HL-60/S4 treated with phorbol 12-myristate 13-acetate at 8.2 ng/mL for 4 days and 3 days (cell line): ENCODE results near the gene UBE2J2.

Experiments
- in situ Hi-C: fragments of 300-500 bp; cut with MboI; formaldehyde crosslinking; loops from 2 replicates; pipeline ENCODE4 v1.15.0; 2022; ENCODE audit warnings: low sequenced_read_pairs

Gene UBE2J2

DNA sequence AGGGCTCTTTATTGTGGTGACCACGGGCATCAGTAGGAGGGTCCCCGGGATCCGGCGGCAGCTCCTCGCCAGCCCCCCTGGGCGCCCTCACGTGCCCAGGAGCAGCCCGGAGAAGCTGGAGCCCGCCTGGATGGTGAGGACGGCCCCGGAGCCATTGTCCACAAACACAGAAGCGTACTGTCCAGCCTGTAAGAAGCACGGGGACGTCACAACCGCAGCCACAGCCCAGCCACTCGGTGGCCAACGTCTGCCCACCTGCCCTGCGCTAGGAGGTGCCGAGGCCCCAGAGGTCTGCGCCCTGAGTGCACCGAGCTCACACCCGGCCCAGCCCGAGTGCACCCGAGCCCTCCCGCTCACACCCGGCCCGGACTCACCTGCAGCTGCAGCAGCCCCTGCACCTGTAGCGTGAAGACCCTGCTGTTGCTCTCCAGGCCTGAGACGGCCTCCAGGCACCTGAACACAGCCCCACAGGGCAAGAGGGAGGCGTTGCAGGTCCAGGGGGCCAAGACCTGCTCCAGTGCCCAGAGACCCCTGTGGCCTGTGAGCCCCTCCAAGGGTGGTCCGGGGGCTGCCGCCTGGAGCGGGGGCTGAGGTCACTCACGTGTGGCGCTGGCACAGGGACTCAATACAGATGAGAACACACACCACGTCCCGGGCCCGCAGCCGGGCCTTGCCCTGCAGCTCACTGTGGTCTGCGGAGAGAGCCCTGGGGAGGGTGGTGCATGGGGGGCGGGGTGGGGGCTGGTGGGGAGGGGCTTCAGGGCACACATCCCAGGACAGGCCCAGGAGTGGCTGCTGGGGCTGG is 31.0 kb downstream of the UBE2J2 start:
- in situ Hi-C loops: no loop called here

- in situ Hi-C loops: no loop called here
Measured at GRCh38 chr1:1241588-1242219, 31.9 kb downstream of the UBE2J2 start.

DNA sequence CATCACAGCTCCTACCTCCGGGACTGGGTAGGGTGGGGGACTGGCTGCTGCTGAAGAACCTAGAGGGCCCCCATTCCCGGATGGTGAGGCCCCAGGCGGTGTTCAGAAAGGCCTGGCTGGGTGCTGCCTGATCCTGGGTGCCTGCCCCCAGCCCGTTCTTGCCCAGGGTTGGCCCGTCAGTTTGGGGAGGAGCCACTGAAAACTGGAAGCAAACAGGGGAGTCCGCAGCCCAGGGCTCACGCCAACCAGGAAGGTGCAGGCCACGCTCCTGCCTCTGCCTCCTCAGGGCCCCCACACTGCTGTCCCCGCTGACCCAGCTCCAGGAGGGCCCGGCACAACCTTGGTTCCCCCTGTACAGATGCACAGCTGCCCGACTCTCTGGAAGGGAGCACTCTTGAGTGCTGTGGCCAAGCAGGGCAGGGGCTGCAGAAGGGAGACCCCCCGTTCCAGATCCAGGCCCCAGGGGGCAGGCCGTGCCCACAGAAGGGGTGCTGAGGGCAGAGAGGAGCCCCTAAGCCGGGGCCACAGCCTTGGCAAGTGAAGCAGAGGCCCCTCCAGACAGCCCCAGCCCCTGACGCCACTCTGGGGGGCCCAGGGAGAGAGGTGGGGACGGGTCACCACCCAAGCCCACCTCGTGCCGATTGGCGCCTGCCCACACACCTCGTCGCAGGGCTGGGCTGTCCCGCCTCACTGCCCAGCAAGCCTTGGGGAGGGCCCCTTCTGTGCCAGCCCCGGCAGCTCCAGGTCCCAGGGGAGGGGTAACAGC is 32.6 kb downstream of the UBE2J2 start:
- in situ Hi-C loops: no loop called here

DNA sequence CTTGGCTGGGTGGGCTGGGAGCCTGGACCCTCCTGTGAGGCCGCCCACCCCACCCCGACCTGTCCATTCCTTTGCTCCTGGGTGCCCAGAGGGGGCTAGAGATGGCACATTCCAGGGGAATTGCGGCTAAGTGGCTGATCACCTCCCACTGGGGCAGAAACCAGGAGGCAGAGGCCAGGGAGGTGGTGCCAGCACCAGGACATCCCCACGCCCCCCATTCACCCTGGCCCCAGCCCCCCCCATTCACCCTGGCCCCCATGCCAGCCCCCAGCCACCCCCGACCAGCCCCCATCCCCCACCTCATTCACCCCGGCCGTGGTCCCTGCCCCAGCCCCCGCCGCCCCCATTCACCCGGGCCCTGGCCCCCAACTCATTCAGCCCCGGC is 33.3 kb downstream of the UBE2J2 start:
- in situ Hi-C loops: no loop called here

- in situ Hi-C loops: no loop called here
Measured at GRCh38 chr1:1239614-1240347, 33.9 kb downstream of the UBE2J2 start.

- in situ Hi-C loops: no loop called here
Measured at GRCh38 chr1:1239227-1239613, 34.4 kb downstream of the UBE2J2 start.

DNA sequence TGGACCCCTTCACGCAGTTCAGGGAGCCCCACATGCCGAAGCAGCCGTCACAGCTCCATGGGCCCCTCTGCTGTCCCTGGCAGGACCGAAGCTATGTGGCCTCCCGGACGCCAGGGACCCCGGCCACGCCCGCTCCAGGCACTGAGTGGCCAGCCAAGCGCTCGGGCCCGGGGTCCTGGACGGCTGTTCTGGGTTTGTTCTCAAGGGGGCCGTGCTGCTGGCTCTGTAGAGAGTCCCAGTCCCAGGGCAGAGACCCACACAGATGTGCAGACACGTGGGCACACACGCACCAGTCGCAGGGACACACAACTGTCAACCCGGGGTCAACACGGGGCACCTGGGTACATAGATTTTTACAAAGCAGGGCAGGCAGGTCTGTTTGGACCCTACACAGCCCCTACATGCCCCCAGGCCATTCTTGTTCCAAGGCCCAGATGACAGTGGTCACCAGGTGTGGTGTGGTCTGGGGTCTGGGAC is 34.9 kb downstream of the UBE2J2 start:
- in situ Hi-C loops: no loop called here

DNA sequence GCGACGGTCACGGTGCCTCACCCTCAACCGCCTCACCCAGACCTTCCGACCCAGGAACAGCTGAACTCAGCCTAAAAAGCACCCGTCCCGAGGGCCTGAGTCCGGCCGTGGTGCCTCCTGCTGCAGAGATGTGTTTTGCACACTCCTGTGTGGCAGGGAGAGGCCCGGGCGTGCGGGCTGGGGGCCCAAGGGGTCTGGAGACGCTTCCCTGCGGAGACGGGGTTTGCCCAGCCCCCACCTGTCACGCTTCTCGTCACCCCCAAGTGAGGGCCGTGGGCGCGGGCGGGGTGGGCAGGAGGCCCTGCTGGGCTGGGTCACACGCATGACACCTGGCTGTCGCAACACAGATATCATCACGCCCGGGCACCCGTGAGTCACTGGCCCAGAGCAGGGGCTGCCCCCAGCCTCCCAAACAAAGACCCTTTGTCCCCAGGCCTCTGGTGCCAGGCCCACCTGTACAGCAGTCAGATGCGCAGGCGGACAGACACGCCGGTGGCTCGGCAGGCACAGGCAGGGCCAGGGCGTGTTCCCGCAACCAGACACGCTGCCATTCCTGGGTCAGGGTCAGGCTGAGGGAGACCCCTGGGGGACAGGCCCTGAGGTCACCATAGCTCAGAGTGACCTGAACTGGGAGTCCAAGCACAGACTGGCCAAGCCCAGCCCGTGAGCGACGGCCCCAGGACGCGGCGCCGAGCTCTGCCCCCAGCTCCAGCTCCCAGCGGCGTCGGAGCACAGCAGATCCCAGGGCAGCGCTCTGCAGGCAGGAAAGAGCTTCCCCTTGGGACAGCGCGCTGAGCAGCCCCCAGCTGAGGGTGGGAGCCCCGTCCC is 35.6 kb downstream of the UBE2J2 start:
- in situ Hi-C loops: no loop called here

GRCh38 chr1:1236945-1237873 is 36.4 kb downstream of the UBE2J2 start:
- in situ Hi-C loops: no loop called here

DNA sequence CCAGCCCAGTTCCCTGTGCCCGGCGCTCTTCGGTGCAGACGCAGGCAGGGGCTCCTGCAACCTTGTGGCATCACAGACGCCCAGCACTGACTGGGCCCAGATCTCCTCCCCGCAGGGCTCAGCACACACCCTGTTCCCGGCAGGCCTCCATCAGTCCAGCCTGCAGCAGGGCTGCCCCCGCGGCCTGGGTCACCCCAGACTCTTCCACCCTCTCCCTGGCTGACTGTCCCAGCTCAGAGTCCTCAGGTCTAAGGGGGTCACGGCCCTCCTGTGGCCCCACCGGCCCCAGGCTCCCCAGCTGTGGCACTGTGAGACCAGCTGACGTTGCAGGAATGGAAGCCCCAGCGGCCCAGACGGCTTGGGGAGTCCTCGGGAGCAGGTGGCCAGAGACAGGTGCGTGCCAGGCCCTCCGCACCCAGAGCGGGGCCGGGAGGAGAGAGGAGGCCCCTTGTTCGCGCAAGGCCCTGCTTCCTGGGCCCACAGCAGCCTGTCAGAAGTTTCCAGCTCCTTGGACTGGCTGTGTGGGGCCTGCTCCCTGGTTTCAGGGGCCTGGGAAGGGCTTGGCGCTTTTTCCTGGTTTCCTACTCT is 37.4 kb downstream of the UBE2J2 start:
- in situ Hi-C loops: no loop called here

DNA sequence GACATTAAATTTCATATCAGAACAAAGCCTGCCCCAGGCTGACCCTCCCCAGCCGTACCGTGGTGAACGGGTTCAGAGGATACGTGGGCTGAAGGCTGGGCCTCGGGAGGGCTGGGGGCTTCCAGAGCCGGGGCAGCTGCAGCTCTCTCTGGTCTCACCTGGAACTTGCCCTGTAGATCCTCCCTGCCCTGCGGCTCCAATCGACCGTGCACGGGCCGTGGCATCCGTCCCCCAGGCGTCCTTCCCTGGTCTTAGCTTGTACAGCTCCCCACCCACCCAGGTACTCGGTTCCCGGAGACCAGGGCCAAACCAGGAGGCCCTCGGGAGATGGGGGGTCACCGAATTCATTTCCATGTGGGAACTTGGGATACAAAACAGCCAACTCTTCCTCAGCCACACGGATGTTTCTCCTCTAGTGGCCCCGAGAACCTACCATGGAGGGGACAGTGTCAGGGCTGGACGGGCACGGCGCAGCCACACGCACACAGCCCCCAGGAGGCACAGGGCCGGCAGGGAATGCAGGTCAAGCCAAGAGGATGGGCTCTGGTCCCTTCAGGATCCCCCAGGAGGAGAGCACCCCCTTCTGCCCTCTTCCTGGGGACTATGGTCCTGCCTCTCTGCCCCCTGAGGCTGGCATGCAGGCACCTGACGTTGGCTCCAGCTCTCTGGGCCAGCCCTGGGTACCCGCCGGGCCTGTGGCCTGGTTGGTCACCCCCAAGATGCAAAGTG is 38.5 kb downstream of the UBE2J2 start:
- in situ Hi-C loops: no loop called here

DNA sequence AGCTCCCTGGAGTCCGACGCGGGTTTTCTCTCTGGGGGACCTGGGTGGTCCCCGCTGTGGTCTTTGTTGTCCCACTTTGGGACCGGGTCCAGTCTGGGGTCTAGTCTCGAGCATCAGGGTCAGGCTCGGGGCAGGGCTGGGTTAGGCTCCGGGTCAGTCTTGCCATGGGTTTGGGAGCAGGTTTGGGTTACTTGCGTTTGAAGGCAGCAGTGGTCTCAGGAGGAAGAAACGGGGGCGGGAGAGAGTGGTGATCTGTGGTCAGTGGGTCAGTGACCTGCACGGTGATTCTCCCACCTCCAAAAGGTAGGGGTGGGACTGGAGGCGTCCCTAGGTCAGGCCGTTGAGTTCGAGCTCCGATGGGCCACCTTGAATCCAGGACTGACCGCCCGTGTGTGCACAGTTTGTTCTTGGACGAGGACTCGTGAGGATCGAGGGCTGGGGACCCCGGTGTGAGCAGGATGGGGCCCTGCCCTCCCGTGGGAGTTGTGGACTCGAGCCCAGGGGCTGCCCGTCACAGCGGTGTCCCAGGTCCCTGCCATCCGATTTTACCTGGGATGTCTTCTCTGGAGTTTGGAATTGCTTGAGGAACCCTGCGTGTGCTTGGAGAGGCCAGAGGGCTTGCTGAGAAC is 39.4 kb downstream of the UBE2J2 start:
- in situ Hi-C loops: no loop called here

- in situ Hi-C loops: no loop called here
Measured at GRCh38 chr1:1233567-1233892, 40.1 kb downstream of the UBE2J2 start.

GRCh38 chr1:1232796-1233566 is 40.7 kb downstream of the UBE2J2 start:
- in situ Hi-C loops: no loop called here

GRCh38 chr1:1232208-1232795 is 41.4 kb downstream of the UBE2J2 start, which contains the start of gene B3GALT6:
B3GALT6 (plus strand) TSS chr1:1232237; CDS start chr1:1232279, 42 bp downstream.
- in situ Hi-C loops: no loop called here

- in situ Hi-C loops: no loop called here
Measured at GRCh38 chr1:1231400-1232207, 42.0 kb downstream of the UBE2J2 start, which contains the start of gene SDF4. SDF4 (minus strand) TSS chr1:1232001; CDS start chr1:1228772, 3,229 bp downstream.
